NCI-H2227 treated with DMSO at 0.1 percent for 48 hours (cell line): ENCODE results near the gene LMCD1.

Experiments used
- DNase-seq: peaks from one replicate; lab custom pipeline; 2025; lab: John Stamatoyannopoulos, UW

Gene LMCD1

DNA sequence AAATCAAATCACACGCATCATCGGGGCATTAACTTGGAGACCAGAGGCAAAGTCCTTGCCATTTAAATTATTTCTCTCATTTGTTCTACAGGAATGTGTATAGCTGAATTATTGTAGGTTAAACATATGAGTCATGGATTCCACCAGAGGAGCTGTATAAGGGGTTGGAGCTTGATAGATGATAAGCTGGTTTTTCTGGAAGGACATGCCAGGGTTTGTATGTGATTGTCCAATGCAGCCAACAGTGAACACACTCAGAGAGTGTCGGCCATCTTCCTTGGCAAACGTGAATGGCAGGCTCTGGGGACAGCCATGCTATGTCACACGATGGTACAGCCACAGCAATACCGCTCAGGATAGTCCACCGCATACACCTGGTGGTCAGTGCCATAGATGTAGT, 117.9 kb downstream of the LMCD1 start:
- DNase-seq = no peak

DNA sequence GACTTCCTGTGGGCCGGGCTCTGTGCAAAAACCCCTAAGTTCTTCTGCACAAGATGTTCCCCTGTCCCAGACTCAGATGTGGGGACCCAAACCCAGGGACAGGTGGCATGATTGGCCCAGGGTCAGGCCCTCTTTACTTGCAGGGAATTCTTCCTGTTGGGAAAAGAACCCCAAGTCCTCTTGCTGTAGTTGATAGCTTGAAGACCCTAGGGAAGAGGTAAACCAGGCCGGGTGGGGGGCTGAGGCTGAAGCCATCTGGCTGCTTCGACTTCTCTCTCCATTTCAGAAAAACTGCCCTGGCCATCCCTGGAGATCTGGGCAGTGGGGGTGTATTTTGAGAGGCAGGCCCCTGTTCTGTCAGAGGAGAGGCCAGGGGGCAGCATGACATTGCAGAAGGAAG, 119.5 kb downstream of the LMCD1 start:
- DNase-seq = no peak

DNA sequence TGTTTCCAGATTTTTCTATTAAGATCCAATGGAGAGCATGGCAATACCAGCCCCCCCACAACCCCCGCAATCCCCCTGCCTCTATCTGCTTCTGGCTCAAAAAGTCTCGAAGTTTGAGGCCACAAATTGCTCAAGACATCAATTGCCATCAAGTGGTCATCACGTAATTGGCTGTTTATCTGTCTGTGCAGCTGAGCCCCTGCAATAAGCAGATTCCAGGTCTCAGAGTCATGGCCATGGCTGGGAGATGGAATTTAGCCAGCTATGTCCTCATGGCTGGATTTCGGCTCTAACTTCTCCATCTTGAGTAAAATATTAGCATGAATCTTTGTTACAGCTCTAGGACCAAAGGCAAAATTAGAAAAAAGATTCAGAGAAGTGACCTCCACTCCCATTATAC, 120.2 kb downstream of the LMCD1 start:
- DNase-seq = no peak

DNA sequence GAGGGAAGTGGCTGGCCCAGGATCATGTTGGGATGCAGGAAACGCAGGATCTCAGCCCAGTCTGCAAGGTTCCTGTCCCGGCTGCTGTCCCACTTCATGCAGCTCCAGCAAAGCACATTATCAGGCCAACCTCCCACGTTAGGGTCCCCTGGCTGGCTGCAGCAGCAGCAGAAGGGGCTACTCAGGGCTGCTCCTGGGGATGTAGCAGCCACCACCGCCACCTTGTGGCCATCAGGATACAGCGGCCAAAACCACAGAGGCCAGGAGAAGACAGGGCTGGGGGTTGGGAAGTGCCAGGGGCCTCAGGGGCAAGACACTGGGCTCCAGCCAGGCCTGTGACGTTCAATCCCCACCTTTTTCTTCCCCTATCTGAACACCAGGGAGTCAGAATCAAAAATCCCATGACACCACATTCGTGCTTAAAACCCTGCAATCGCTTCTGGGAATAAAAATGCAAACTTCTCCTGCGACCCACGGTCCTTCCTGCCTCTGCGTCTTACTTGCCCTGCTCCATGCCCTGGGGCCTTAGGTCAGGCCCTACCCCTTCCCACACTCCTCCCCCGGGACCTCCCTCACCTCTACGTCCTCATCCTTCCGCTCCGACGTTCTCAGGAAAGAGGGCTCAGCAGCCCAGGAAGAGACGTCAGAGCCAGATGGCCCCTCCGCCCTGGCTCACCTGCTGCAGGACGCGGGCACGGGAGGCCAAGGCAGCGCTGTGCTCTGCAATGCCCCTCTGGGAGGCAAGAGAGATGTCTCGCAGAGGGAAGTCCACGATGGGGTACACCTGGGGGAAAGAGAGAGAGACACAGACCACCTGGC, 121.5 kb downstream of the LMCD1 start:
- DNase-seq = peak; percentile 52

DNA sequence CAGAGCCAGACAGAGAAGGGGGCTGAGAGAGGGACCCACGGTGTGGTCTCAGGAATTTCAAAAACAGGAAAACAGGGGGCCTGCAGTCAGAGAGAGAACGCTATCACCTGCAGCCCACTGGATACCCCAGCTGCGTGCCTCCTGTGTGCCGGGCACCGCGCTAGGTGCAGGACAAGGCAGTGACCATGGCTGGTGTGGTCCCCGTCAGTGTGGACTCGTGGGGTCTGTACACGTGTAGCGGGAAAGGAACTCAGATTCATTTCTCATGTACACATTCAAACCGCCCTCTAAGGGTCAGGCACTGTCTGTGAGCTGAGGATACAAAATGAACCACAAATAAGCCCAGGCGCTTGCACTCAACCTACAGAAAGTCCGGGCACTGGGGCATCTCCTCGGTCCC, 122.1 kb downstream of the LMCD1 start:
- no peak for DNase-seq
